Liver (tissue), 3 donors: ENCODE measurements around the gene ZFP82.

Source experiments
- JUND ChIP-seq, 2 donors: IDR thresholded peaks; 2 replicates each; pipeline ENCODE4 v1.6.1; 2016; ENCODE audit warnings: antibody characterized with exemption in 2 of 2
- RAD21 ChIP-seq, 2 donors: IDR thresholded peaks; 2 replicates each; pipeline ENCODE4 v1.6.1; 2016; ENCODE audit warnings: antibody characterized with exemption in 2 of 2, mild to moderate bottlenecking in 2 of 2
- YY1 ChIP-seq: IDR thresholded peaks from 2 replicates; pipeline ENCODE4 v1.6.1; 2016; ENCODE audit warnings: antibody characterized with exemption, mild to moderate bottlenecking
- TF ChIP-seq, protein P1 (sequence below): fragments of 150-350 bp; IDR thresholded peaks from 2 replicates; pipeline ENCODE4 v1.5.1; 2017; ENCODE audit warnings: improper control_type of control experiment, low read depth, low read length; ENCODE audit not compliant: missing input control
- TF ChIP-seq, protein P2 (sequence below): IDR thresholded peaks from 2 replicates; pipeline ENCODE4 v1.6.1; 2016; ENCODE audit warnings: antibody characterized with exemption
- TF ChIP-seq, protein P3 (sequence below): IDR thresholded peaks from 2 replicates; pipeline ENCODE4 v1.6.1; 2016; ENCODE audit warnings: antibody characterized with exemption
- donor health status: healthy.
- donor health status: healthy.

DNA sequence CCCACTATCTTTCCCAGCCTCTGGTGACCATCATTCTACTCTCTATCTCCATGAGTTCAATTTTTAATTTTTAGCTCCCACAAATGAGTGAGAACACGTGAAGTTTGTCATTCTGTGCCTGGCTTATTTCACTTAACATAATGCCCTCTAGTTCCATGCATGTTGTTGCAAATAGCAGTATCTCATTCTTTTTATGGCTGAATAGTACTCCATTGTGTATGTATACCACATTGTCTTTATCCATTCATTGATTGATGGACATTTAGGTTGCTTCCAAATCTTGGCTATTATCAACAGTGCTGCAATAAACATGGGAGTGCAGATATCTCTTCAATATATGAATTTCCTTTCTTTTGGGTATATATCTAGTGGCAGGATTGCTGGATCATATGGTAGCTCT, 22.9 kb upstream of the ZFP82 start:
- TF ChIP-seq, protein P1, sequence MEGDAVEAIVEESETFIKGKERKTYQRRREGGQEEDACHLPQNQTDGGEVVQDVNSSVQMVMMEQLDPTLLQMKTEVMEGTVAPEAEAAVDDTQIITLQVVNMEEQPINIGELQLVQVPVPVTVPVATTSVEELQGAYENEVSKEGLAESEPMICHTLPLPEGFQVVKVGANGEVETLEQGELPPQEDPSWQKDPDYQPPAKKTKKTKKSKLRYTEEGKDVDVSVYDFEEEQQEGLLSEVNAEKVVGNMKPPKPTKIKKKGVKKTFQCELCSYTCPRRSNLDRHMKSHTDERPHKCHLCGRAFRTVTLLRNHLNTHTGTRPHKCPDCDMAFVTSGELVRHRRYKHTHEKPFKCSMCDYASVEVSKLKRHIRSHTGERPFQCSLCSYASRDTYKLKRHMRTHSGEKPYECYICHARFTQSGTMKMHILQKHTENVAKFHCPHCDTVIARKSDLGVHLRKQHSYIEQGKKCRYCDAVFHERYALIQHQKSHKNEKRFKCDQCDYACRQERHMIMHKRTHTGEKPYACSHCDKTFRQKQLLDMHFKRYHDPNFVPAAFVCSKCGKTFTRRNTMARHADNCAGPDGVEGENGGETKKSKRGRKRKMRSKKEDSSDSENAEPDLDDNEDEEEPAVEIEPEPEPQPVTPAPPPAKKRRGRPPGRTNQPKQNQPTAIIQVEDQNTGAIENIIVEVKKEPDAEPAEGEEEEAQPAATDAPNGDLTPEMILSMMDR = no peak
- TF ChIP-seq YY1 (no peak), JUND (IDR thresholded peaks at IDR 0.05) (no peak), RAD21 (IDR thresholded peaks at IDR 0.05) (no peak)
- TF ChIP-seq, protein P2, sequence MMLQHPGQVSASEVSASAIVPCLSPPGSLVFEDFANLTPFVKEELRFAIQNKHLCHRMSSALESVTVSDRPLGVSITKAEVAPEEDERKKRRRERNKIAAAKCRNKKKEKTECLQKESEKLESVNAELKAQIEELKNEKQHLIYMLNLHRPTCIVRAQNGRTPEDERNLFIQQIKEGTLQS = no peak
- TF ChIP-seq, protein P3, sequence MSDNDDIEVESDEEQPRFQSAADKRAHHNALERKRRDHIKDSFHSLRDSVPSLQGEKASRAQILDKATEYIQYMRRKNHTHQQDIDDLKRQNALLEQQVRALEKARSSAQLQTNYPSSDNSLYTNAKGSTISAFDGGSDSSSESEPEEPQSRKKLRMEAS = no peak
